WTC11 (cell line): ENCODE measurements around the gene OCSTAMP.

ENCODE experiments used
- CBFB ChIP-seq: sonication (generic); formaldehyde crosslinking; IDR thresholded peaks from 2 replicates; pipeline ENCODE4 v1.8.1; 2022; ENCODE audit warnings: mild to moderate bottlenecking, low read depth, missing genetic modification reagents
- ETV6 ChIP-seq: sonication (generic); formaldehyde crosslinking; IDR thresholded peaks from 2 replicates; pipeline ENCODE4 v1.8.1; 2022; ENCODE audit warnings: mild to moderate bottlenecking, missing genetic modification reagents
- JAZF1 ChIP-seq: fragments of 250-450 bp; sonication (Bioruptor Pico); IDR thresholded peaks from 2 replicates; pipeline ENCODE4 v1.9.0; 2021; ENCODE audit warnings: moderate library complexity, mild to moderate bottlenecking, inconsistent platforms
- NR2C2 ChIP-seq: sonication (generic); formaldehyde crosslinking; IDR thresholded peaks from 2 replicates; pipeline ENCODE4 v1.8.0; 2022; ENCODE audit warnings: mild to moderate bottlenecking, missing genetic modification reagents
- NR3C1 ChIP-seq: sonication (generic); formaldehyde crosslinking; conservative IDR thresholded peaks from 2 replicates; pipeline ENCODE4 v1.8.1; 2023; ENCODE audit warnings: low read depth, mild to moderate bottlenecking, missing genetic modification reagents
- SP1 ChIP-seq: sonication (generic); formaldehyde crosslinking; conservative IDR thresholded peaks from 2 replicates; pipeline ENCODE4 v1.8.1; 2022; ENCODE audit warnings: missing genetic modification reagents
- ZNF317 ChIP-seq: sonication (generic); formaldehyde crosslinking; IDR thresholded peaks from 2 replicates; pipeline ENCODE4 v1.8.1; 2023; ENCODE audit warnings: low read depth, mild to moderate bottlenecking, moderate library complexity, missing genetic modification reagents, borderline replicate concordance
- TF ChIP-seq, protein P1 (sequence below): fragments of 200-600 bp; IDR thresholded peaks from 2 replicates; pipeline ENCODE4 v1.8.0; 2022; ENCODE audit warnings: antibody characterized with exemption
- TF ChIP-seq, protein P2 (sequence below): sonication (generic); formaldehyde crosslinking; IDR thresholded peaks from 2 replicates; pipeline ENCODE4 v1.8.0; 2022; ENCODE audit warnings: mild to moderate bottlenecking, missing genetic modification reagents
- TF ChIP-seq, protein P3 (sequence below): sonication (generic); formaldehyde crosslinking; IDR thresholded peaks from 2 replicates; pipeline ENCODE4 v1.8.1; 2023; ENCODE audit warnings: mild to moderate bottlenecking, missing genetic modification reagents, moderate library complexity
- TF ChIP-seq, protein P4 (sequence below): sonication (generic); formaldehyde crosslinking; IDR thresholded peaks from 2 replicates; pipeline ENCODE4 v1.8.0; 2023; ENCODE audit warnings: missing genetic modification reagents
- TF ChIP-seq, protein P5 (sequence below): fragments of 250-450 bp; sonication (Bioruptor Pico); IDR thresholded peaks from 2 replicates; pipeline ENCODE4 v1.9.0; 2021; ENCODE audit warnings: mild to moderate bottlenecking
- TF ChIP-seq, protein P6 (sequence below): fragments of 250-450 bp; sonication (Bioruptor Pico); IDR thresholded peaks from 2 replicates; pipeline ENCODE4 v1.9.0; 2021; ENCODE audit warnings: mild to moderate bottlenecking

DNA sequence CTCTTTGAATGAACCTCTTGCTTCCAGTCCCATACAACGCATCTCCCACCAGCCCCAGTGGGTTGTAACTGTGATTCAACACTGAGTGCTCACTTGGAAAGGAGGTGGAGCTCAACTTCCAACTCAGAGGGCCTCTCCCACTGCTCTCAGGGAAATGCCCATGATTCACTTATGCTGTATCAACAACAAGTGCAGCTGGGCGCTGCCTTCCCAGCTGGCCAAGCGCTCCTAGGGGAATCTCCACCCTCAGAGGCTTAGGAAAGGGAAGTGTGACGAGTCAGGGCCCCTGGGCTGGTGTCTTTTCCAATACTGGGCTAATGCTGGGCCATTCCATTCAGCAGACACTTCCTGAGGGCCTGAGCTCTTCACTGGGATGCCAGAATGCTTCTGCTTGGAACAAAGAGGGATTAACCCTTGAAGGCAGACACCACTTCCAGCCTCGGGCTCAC, 8.1 kb upstream of the OCSTAMP start:
- TF ChIP-seq, protein P1, sequence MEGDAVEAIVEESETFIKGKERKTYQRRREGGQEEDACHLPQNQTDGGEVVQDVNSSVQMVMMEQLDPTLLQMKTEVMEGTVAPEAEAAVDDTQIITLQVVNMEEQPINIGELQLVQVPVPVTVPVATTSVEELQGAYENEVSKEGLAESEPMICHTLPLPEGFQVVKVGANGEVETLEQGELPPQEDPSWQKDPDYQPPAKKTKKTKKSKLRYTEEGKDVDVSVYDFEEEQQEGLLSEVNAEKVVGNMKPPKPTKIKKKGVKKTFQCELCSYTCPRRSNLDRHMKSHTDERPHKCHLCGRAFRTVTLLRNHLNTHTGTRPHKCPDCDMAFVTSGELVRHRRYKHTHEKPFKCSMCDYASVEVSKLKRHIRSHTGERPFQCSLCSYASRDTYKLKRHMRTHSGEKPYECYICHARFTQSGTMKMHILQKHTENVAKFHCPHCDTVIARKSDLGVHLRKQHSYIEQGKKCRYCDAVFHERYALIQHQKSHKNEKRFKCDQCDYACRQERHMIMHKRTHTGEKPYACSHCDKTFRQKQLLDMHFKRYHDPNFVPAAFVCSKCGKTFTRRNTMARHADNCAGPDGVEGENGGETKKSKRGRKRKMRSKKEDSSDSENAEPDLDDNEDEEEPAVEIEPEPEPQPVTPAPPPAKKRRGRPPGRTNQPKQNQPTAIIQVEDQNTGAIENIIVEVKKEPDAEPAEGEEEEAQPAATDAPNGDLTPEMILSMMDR = no peak
- TF ChIP-seq, protein P2, sequence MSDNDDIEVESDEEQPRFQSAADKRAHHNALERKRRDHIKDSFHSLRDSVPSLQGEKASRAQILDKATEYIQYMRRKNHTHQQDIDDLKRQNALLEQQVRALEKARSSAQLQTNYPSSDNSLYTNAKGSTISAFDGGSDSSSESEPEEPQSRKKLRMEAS (CRISPR knock-in tag) = no peak
- TF ChIP-seq SP1 (CRISPR knock-in tag) (no peak), CBFB (CRISPR knock-in tag) (no peak), ETV6 (CRISPR knock-in tag) (no peak), NR2C2 (no peak), JAZF1 (CRISPR knock-in tag) (no peak), NR3C1 (no peak), ZNF317 (CRISPR knock-in tag) (no peak)
- TF ChIP-seq, protein P3, sequence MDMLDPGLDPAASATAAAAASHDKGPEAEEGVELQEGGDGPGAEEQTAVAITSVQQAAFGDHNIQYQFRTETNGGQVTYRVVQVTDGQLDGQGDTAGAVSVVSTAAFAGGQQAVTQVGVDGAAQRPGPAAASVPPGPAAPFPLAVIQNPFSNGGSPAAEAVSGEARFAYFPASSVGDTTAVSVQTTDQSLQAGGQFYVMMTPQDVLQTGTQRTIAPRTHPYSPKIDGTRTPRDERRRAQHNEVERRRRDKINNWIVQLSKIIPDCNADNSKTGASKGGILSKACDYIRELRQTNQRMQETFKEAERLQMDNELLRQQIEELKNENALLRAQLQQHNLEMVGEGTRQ (CRISPR knock-in tag) = no peak
- TF ChIP-seq, protein P4, sequence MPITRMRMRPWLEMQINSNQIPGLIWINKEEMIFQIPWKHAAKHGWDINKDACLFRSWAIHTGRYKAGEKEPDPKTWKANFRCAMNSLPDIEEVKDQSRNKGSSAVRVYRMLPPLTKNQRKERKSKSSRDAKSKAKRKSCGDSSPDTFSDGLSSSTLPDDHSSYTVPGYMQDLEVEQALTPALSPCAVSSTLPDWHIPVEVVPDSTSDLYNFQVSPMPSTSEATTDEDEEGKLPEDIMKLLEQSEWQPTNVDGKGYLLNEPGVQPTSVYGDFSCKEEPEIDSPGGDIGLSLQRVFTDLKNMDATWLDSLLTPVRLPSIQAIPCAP (CRISPR knock-in tag) = no peak
- TF ChIP-seq, protein P5, sequence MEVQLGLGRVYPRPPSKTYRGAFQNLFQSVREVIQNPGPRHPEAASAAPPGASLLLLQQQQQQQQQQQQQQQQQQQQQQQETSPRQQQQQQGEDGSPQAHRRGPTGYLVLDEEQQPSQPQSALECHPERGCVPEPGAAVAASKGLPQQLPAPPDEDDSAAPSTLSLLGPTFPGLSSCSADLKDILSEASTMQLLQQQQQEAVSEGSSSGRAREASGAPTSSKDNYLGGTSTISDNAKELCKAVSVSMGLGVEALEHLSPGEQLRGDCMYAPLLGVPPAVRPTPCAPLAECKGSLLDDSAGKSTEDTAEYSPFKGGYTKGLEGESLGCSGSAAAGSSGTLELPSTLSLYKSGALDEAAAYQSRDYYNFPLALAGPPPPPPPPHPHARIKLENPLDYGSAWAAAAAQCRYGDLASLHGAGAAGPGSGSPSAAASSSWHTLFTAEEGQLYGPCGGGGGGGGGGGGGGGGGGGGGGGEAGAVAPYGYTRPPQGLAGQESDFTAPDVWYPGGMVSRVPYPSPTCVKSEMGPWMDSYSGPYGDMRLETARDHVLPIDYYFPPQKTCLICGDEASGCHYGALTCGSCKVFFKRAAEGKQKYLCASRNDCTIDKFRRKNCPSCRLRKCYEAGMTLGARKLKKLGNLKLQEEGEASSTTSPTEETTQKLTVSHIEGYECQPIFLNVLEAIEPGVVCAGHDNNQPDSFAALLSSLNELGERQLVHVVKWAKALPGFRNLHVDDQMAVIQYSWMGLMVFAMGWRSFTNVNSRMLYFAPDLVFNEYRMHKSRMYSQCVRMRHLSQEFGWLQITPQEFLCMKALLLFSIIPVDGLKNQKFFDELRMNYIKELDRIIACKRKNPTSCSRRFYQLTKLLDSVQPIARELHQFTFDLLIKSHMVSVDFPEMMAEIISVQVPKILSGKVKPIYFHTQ (CRISPR knock-in tag) = no peak
- TF ChIP-seq, protein P6, sequence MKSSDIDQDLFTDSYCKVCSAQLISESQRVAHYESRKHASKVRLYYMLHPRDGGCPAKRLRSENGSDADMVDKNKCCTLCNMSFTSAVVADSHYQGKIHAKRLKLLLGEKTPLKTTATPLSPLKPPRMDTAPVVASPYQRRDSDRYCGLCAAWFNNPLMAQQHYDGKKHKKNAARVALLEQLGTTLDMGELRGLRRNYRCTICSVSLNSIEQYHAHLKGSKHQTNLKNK (CRISPR knock-in tag) = no peak
